GM18498 (cell line): ENCODE measurements around the gene KLHL26.
A peak's percentile ranks its signal among the peaks of the same experiment; 100 is the strongest.

Experiments used
- ATAC-seq: cut with Tn5 transposase; IDR thresholded peaks from one replicate; pipeline ENCODE4 v1.9.1; 2021; ENCODE audit warnings: mild to moderate bottlenecking, moderate library complexity; ENCODE audit not compliant: unreplicated experiment

KLHL26 gene

DNA sequence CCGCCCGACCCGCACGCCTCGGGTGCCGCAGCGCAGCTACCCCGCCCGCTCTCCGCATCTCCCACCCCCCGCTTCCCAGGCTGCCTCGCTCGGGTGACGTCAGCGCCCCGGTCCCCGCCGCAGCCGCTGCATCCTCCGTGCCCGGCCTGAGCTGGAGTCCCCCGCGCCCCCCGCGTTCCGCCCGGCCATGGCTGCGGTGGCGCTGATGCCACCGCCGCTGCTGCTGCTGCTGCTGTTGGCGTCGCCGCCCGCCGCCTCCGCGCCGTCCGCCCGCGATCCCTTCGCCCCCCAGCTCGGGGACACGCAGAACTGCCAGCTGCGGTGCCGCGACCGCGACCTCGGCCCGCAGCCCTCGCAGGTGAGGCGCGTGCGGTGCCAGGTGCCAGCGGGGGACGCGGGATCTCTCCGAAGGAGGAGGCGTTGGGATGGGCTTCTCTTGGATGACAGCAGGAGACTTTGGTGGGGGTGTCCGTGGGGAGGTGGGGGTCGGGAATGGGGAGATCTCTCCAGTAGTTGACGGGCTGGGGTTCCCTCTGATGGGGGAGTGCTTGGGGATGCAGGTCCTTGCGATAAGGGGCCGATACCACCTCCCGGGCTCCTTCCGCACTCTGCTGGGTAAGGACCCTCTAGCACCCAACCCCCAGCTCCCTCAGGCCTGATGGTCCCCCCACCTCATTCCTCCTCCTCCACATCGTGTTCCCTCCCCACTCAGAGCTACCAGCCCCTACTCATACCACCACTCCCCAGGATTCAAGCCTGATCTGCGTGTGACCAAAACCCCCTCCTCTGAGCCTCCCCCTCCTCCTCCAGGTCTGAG, 23.8 kb upstream of the KLHL26 start, which contains the start of gene TMEM59L:
TSS of gene TMEM59L (plus strand) at position 99 of the 817 bp plus-strand sequence. CDS start at position 188, 89 bp downstream.
- ATAC-seq = no peak

DNA sequence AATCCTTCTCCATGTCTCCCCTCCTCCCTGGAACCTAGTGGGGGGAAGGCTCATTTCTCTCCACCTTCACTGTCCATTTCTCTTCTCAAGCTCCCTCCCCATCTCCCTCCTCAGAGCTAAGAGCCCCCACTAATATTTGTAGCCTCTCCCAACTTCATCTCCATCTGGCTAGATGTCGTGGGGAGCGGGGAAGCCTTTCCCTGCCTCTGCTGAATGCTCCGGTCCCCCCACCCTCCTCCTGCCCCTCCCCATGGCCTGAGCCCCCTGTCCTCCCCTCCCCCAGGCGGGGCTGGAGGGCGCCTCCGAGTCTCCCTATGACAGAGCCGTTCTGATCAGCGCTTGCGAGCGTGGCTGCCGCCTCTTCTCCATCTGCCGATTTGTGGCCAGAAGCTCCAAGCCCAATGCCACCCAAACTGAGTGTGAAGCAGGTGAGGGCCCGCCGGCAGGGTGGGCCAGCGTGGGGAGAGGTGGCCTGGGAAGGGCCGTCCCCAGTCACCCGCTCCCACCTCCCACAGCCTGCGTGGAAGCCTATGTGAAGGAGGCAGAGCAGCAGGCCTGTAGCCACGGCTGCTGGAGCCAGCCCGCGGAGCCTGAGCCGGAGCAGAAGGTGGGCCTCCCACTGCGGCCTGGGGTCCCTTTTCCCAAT, 23.1 kb upstream of the KLHL26 start:
- ATAC-seq = no peak

DNA sequence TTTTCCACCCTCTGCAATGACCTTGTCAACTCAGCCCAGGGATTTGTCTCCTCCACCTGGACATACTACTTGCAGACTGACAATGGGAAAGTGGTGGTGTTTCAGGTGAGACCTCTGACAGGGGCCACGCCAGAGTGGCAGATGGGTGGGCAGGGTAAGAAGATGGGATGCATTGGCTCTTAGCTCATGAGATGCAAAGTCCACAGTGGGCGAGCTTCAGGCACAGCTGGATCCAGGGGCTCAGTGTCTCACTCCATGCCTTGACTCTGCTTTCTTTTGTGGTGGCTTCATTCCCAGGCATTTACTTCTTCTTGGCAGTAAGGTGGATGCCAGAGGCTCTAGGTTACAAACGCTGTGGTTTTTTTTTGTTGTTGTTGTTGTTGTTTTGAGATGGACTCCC, 20.8 kb upstream of the KLHL26 start:
- ATAC-seq = no peak

DNA sequence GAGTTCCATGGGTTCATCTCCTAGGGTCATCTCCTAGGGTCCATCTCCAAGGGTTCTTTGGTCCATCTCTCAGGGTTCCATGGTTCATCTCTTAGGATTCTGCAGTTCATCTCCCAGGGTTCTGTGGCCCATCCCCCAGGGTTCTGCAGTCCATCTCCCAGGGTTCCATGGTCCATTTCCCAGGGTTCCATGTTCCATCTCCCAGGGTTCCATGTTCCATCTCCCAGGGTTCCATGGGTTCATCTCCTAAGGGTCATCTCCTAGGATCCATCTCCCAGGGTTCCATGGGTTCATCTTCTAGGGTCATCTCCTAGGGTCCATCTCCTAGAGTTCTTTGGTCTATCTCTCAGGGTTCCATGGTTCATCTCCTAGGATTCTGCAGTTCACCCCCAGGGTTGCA, 19.3 kb upstream of the KLHL26 start:
- no peak for ATAC-seq

DNA sequence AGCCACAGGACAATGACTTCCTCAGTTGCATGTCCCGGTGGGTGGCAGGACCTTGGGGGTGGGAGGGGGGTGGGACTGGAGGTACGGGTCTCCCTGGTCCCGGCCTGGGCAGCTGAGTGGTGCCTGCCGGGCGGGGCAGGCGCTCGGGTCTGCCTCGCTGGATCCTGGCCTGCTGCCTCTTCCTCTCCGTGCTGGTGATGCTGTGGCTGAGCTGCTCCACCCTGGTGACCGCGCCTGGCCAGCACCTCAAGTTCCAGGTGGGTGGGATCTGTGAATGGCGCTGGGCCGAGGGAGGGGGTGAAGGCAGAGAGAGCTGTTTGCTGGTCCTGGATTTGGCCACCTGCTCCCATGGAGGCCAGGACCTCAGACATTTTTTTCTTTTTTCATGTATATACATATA, 18.6 kb upstream of the KLHL26 start:
- no peak for ATAC-seq

DNA sequence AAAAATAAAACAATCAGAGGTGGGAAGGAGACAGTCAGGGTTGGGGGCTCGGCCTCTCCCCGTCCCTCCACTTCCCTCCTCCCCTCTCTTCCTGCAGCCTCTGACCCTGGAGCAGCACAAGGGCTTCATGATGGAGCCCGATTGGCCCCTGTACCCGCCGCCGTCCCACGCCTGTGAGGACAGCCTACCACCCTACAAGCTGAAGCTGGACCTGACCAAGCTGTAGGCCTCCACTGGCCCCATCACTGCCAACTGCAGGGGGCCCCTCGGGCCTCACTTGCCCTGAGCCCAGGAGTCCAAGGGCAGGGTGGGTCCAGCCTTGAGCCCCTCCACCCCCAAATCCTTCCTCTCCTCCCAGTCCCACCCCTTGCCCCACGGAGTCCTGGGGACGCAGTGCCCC, 16.5 kb upstream of the KLHL26 start:
- ATAC-seq = no peak

DNA sequence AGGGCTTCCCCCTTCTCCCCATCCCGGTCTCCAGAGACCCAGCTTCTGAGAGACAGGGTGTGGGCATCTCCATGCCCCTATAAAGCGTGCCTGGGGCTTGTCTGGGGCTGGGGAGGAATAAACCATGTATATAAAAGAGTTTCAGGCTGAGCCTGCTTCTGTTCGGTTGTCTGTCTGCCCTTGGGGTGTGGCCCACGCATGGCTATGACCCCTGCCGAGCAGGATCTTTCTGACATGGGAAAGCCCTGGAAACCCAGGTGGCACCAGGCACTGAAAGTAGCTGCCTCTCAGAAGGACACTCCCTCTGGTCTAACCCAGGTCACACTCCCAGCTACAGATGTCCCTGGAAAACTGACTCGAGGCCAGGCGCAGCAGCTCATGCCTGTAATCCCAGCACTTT, 15.9 kb upstream of the KLHL26 start:
- no peak for ATAC-seq

DNA sequence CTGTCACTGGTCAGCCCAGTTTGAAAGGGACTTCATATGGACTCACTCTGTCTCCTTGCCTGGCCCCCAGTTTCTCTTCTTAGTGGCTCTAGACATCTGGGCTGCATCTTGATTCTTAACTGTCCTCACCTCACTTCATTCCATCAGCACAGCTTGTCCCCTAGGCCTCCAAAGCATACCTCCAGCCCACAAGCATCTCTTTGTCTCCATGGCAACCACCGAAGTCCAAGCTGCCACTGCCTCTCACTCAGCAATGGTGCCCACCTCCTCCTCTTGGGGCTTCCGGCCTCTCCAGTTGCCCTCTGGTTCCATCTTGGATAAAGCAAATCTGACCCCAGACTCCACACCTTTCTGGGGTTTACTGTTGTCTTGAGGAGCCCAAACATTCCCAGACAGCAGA, 9.9 kb upstream of the KLHL26 start:
- ATAC-seq = no peak

DNA sequence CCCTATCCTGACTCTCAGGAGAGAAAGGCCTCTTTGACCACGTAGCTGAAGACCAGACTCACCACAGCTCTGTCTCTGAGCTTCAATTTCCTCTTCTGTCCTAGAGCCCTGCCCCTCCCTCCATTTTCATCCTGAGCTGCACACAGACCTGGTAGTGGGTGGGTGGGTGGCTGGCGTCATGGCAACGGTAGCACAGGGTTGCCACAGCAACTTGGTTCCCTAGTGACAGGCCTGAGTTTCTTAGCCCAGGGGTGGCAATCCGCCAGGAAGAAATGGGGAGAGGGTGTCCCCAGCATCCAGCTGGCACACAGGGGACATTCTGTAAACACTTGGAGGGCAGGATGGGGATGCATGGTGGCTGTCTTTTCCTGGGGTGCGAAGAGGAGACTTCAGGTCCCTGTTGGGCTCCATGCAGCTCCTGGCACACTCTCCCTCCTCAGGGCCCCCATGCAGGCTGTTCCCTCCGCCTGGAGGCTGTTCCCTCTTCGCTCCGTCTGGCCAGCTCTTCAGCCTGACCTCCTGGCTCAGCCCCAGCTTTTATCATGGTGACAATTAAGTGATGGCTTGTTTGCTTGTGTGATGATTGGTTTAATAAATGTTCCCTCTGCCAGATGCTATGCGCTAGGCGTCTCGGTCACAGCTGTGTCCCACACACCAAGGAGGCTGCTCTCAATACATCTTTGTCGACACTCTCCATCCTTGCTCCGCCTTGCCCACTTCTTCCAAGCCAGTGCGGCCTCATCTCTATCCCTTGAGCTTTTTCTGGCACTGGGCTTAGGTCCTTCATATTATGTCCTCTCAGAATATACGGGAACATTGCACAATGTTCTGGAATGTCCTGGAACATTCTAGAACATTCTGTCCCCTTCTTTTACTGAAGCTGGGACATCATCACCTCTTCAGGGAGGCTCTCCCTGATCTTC, 7.4 kb upstream of the KLHL26 start:
- ATAC-seq = no peak

DNA sequence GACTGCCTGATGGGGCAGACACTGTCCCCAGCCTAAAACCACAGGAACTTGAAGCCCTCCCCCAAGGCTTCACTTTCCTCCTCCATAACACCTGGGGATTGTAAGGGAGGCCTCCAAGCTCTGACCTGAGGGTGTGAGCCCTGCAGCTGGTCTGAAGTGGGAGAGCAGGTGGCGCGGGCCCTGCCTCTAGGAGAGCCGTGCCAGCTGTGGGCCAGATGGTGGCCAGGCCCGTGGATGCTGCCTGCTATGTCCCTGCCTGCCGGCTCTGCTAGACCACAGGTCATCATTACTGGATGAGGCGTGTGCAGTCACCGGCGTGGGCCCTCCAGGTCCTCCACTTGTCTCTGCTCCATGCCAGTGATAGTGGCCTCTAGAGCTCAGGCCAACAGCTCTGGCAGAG, 3.5 kb upstream of the KLHL26 start:
- ATAC-seq = no peak

DNA sequence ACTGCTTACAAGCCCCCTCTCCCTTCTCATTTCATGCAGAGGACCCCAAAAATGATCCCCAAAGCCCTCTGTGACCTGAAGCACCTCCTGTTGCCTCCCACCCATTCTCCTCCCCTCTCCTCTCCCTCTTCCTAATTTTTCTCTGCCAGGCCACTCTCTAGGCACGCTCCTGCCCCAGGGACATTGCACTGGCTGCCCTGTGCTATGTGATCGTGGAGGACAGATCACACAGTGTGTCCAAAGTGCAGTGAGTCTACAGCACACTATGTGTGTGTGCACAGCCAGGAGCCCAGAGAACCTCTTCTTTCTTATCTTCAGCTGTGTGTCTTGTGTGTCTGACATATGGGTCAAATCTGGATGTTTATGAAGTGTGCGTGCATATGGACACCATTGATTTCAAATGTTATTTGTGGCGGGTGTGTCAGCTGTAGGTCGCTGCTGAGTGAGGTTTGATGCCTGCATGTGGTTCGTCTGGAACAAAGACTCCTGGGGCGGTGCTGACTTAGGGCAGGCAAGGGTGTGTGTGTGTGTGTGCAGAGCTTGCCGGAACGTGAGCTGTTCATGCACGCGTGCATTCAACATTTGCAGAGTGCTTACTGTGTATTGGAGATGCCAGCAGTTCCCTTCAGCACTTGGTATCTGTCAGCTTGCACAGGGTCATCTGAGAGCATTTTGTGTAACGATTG, 2.1 kb upstream of the KLHL26 start:
- ATAC-seq = no peak

DNA sequence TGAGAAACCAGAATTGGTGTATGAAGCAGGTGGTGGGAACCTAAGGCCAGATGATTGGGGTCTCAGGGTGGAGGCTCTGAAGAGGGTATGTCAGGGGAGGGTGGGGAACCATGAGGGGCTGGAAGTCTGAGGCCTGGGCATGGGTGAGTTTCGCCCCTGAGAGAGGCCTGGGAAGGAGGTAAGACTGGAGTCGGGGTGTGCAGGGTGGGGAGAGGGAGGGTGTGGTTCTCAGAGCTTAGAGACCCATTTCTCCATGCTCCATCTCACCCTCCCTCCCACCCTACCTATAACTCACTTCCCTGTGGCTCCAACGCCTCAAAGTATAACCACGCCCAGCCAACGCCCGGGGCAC, 1.0 kb upstream of the KLHL26 start:
- ATAC-seq = no peak

DNA sequence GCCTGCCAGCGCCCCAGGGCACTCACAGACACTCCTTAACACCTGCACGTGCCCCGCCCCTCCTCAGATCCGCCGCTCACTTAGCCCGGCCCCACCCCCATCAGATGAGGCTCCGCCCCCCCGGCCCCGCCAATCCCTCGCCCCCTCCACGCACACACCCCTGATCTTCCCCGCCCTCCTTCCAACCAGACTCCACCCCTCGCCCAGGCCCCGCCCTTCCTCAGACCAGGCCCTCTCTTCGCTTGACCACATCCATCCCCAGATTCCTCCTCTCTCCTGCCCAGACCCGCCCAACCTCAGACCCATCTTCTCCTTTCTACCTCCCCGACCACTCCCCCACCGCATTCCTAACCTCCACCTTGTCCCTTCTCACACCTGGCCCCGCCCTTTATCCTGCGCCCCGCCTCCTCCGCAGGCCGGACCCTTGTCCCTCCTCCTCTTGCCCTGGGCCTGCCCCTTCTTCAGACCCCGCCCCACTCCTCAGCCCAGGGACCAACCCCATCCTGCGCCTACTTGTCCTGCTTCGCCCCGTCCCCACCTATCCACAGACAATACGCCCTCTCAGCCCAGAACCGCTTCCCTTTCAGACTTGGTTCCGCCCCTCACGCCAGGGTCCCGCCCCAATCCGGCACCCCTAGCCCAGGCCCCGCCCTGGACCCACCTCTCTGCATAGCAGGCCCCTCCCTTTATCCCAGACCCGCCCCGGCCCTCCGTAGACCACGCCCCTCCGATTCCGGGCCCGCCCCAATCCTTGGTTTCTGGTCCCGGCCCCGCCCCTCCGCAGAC, 452 bp upstream of the KLHL26 start:
- peak; percentile 93 for ATAC-seq

DNA sequence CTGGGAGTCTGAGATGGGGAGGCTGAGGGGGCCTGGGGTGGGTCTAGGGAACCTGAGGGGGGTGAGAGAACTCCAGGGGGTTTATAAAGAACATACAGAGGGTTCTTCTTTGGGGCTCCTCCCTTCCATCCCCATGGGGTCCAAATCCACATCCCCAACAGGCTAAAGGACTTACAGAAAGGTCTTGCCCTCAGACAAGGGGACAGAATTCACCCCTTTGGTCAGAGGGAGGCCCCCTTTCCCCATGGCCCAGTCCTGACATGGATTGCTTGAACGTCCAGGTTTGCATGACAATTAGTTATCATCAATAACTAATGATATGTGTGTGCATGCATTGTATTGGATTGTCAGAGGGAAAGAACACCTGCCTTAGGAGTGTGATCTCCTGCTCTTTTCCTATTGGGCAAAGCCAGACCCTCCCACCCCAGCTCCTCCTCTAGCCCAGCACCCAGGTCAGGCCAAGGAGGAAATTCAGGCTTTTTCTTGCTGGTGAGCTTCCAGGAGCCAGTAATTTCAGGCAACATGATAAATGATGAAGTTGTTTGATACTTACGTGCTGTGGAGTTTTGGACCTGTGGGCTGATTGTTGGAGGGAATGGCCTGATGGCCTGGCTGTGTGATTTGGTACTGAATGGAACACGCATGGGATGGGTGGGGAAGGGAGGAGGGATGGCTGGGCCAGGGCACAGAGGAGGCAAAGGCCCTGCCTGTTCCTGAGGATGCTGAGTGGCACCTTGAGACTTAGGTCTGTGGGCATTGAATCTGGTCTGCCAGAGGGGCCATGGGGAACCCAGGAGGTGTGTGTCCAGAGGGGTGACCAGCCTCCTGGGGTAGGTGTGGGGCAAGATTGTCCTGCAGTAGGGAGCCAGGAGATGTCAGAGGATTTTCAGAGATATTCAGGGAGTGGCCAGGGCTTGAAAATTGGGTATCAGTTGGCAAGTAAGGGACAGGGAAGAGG, 1.1 kb downstream of the KLHL26 start:
- no peak for ATAC-seq

DNA sequence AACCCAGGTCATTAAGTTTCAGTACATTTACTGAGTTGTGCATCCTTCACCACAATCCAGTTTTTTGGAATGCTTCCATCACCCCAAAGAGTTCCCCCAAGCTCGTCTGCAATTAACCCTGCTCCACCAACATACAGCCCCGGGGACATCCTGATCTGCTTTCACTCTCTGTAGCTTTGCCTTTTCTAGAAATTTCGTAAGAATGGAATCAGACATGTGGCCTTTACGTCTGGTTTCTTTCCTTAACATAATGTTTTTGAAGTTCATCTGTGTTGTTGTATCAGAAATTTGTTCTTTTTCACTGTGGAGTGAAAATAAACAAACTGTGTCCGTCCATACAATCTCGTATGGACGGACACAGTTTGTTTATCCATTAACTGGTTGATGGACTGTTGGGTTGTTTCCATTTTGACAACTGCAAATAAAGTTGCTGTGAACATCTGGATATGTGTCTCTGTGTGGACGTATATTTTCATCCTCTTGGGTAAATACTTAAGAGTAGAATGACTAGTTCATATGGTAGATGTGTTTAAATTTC, 2.9 kb downstream of the KLHL26 start:
- no peak for ATAC-seq

DNA sequence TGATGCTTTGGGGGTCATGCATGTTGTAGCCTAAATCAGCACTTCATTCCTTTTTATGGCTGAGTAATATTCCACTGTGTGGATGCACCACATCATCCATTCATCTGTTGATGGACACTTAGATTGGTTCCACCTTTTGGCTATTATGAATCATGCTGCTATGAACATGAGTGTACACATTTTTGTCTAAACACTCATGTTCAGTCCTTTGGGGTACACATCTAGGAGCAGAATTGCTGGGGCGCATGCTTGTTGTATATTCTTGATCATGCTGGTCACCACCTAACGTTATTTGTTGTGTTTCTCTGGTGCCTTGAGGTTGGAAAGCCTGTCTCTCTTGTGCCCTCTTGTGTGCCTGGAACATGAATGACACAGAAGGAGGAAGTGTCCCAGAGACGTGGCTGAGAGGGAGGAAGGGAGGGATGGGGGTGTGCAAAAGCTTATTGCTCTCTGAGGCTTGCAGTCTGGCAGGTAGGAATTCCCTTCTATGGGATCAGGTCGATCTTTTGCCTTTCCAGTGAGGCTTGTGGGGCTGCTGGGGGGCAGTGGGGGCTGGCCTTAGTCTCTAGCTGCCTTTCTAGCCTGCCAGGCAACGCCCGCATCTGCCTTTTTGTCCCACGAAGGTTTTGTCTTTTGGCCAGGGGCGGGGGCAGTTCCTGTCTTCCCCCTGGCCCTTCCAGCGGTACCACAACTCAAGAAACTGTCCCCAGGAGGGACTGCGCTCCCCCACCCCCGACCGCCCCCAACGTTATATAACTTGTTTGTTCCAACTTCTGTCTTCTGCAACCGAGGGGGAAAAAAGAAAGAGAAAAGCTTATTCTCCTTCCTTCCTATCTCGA, 7.6 kb downstream of the KLHL26 start:
- no peak for ATAC-seq

DNA sequence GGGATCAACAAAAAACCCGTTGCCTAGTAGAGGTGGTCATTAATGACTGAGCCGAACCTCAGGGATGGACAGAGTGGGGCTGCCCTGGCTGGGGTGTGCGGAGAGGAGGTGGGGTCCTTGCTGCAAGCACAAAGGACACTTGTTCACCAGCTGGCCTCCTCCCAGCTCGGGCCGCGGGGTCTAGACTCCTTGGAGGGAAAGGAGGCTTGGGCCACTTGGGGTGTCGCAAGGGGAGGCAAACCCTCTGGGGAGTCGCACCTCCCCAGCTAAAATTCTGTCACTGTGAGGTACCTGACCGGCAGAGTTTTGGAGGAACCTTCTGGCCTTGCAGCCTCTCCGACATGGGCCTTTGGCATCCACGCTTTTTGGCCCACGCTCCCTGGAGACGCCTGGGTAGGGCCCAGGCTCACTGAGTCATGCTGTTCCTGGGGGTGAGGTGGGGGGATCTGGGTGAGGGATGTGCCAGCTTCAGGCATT, 8.2 kb downstream of the KLHL26 start:
- no peak for ATAC-seq
